GM19043 (cell line): ENCODE data around the gene TAF5.
"Not testable (repeated sequence)": the region's sequence is repeated elsewhere in the genome, so short reads cannot be mapped to it uniquely, and the experiment has no call there.

Experiments
- ATAC-seq: cut with Tn5 transposase; IDR thresholded peaks from one replicate; pipeline ENCODE4 v1.9.1; 2021; ENCODE audit warnings: low read depth; ENCODE audit not compliant: unreplicated experiment

The TAF5 gene

GRCh38 chr10:103367782-103368518 is at the start of gene TAF5:
TSS of gene TAF5 (plus strand) at chr10:103367976. CDS start at chr10:103367990, 14 bp downstream.
- ATAC-seq = peak; percentile 37

- ATAC-seq = no peak
These were observed 39.9 kb upstream of the TAF5 start for GRCh38 chr10:103327906-103328305.

GRCh38 chr10:103333934-103334520 is 33.7 kb upstream of the TAF5 start:
- no peak for ATAC-seq

GRCh38 chr10:103334567-103334966 is 33.2 kb upstream of the TAF5 start:
- ATAC-seq = no peak

- ATAC-seq = no peak
These were observed 31.4 kb upstream of the TAF5 start for GRCh38 chr10:103336370-103336769.

GRCh38 chr10:103350175-103350516 is 17.6 kb upstream of the TAF5 start:
- ATAC-seq = no peak

GRCh38 chr10:103350517-103351260 is 17.1 kb upstream of the TAF5 start, which contains the start of gene PCGF6:
TSS of gene PCGF6 (minus strand) at chr10:103351140. CDS start at chr10:103351066, 74 bp downstream.
- peak; percentile 72 for ATAC-seq

- ATAC-seq = no peak
These were observed 14.5 kb upstream of the TAF5 start for GRCh38 chr10:103353281-103353680.

- not testable (repeated sequence) for ATAC-seq
These were observed 13.2 kb upstream of the TAF5 start for GRCh38 chr10:103354567-103354966.

GRCh38 chr10:103355906-103356599 is 11.7 kb upstream of the TAF5 start:
- no peak for ATAC-seq

- not testable (repeated sequence) for ATAC-seq
These were observed 8.3 kb upstream of the TAF5 start for GRCh38 chr10:103359493-103359892.

- ATAC-seq = not testable (repeated sequence)
These were observed 7.0 kb upstream of the TAF5 start for GRCh38 chr10:103360791-103361190.

- no peak for ATAC-seq
These were observed 396 bp upstream of the TAF5 start for GRCh38 chr10:103367379-103367781.

GRCh38 chr10:103373544-103373943 is 5.8 kb downstream of the TAF5 start:
- no peak for ATAC-seq

- no peak for ATAC-seq
These were observed 6.5 kb downstream of the TAF5 start for GRCh38 chr10:103374263-103374662.

- ATAC-seq = peak; percentile 55
These were observed 15.0 kb downstream of the TAF5 start for GRCh38 chr10:103382769-103383168.

GRCh38 chr10:103394180-103394579 is 26.4 kb downstream of the TAF5 start:
- ATAC-seq = no peak

GRCh38 chr10:103395754-103396066 is 27.9 kb downstream of the TAF5 start:
- no peak for ATAC-seq

GRCh38 chr10:103396067-103396788 is 28.5 kb downstream of the TAF5 start, which contains the start of the genes ATP5MK and PDCD11:
TSS of gene ATP5MK (minus strand) at chr10:103396475. CDS start at chr10:103392457, 4,018 bp downstream.
TSS of gene PDCD11 (plus strand) at chr10:103396626. CDS start at chr10:103398427, 1,801 bp downstream.
- peak; percentile 99 for ATAC-seq

GRCh38 chr10:103396789-103397087 is 29.0 kb downstream of the TAF5 start:
- no peak for ATAC-seq
